GM19035 (cell line): ENCODE data around the gene PCNX4.

Source experiments
- ATAC-seq: cut with Tn5 transposase; IDR thresholded peaks from one replicate; pipeline ENCODE4 v1.9.1; 2021; ENCODE audit not compliant: unreplicated experiment

The PCNX4 gene

DNA sequence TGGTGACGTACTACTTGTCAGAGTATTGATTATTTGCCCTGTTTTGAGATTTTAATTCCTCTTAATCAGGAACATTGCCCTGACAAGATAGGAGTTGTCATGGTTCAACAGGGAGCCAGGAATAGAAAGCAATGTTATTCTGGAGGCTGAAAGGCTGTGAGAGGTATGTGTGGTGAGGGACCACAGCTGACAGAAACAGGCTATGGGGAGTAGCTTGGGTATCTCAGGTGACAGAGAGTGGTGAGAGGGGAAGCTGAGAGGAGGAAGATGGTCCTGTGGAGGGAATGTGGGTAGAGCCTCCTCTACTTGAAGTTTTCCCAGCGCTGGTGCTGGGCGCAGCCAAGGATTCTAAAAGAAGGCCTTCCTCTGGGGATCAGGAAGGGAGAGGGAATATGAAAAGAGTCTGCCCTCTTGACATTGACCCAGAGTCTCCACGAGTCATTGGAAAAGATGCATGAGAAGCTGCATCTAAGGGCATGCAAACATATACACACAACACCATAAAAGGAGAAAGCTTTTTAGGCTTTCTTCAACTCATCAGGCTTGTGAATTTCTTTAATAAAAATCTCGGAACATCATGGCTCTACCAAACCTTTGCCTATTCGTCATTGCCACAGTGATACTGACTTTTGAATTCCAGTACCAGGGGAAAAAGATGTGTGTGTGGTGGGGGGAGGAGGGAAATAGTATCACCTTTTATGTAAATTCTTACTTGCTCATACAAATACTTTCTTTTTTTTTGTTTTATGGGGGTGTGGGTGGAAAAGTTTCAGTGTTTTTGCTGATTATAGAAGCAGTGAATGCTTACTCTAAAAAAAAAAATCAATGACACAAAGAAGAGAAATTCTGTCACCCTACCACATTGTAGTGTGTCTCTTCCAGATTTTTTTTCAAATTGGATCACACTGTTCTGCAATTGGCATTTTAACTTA is 113.4 kb downstream of the PCNX4 start:
- ATAC-seq: peak; percentile 48

DNA sequence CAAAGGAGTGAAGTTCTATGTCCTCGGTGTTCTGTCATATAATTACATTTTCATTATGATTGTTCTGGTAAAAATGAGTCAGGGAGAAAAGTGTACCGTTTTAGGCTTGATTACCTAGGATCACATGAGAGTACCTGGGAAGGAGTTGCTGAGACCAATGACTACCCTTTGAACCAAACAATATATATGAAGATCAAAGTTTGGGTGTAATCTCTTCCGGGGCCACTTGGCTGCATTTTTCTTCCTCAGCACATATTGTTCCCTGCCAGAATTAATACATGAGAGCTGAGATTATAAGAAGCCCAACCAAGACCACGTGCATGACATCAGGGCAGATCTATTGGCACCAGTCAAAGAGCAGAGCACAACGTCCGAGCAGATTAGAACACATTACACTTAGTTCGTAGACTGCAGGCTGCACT is 114.5 kb downstream of the PCNX4 start:
- no peak for ATAC-seq

DNA sequence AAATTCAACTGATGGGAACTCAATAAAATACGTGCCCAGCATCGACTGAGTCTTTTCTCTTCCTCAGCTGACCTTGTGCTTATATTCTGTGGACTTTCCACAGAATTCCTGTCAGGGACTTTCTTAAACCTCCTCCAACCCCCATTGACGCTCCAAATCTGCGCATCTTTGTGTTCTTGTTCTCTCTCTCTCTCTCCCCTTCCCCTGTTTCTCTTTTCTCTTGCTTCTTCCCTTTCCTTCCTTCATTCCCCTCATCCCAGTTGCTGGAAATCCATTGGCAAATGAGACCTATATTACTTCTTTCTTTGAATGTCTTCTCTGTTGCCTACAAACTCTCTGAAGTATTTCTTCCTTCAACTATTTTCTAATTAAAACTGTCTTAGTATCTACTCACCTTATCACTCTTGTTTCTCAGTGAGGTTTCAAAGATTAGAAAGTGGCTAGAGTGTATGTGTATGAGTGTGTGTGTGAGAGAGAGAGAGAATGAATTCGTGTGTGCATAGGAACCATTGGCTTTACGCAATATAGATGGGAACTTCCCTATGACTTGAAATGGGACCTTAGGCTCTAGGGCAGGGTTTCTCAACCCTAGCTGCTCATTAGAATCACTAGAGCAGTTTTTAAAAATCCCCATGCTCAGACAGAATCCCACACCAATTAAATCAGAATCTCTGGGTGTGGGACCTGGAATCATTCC is 115.3 kb downstream of the PCNX4 start:
- peak; percentile 28 for ATAC-seq

DNA sequence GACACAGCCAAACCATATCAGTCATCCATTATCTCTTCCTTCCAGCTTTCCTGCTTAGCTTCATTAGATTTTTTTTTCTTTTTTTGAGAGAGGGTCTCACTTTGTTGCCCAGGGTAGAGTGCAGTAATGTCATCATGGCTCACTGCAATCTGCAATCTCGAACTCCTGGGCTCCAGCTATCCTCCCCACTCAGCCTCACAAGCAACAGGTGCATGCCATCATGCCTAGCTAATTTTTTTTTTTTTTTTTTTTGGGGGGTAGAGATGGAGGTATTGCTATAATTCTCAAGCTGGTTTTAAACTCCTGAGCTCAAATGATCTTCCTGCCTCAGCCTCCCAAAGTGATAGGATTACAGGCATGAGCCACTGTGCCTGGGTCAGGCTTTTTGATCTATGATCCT is 119.0 kb downstream of the PCNX4 start:
- ATAC-seq: no peak

- ATAC-seq: no peak
These were observed 119.4 kb downstream of the PCNX4 start for GRCh38 chr14:60211153-60211552.

- ATAC-seq: peak; percentile 92
These were observed 121.0 kb downstream of the PCNX4 start for GRCh38 chr14:60212503-60213371.

- no peak for ATAC-seq
These were observed 122.3 kb downstream of the PCNX4 start for GRCh38 chr14:60214003-60214402.

- ATAC-seq: no peak
These were observed 122.8 kb downstream of the PCNX4 start for GRCh38 chr14:60214415-60215126.

DNA sequence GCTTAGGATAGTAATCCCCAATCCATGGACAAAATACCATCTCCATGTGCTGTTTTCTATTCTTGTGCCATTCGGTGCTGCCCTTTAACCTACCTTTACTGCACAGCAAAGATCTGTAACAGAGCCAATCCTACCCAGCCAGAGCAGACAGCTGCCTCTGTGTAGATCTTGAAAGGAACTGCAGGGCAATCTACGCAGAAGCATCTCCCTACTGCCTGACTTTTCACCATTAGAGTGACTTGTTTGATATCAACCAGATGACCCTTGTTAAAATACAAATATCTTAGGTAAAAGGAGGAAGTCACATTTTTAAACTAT is 123.4 kb downstream of the PCNX4 start:
- ATAC-seq: no peak

GRCh38 chr14:60215520-60216420 is 124.0 kb downstream of the PCNX4 start:
- ATAC-seq: no peak

- no peak for ATAC-seq
These were observed 126.0 kb downstream of the PCNX4 start for GRCh38 chr14:60217713-60218112.
